K562 (cell line): ENCODE data around the gene SESN3.

ENCODE experiments used
- CREB1 ChIP-seq, 2 experiments: sonication (generic) in 1 of 2; formaldehyde crosslinking in 1 of 2; IDR thresholded peaks; 2 replicates each; pipeline versions ENCODE4 v1.6.1 to v1.8.0; 2012 to 2022; ENCODE audit warnings: inconsistent platforms in 1 of 2, mild to moderate bottlenecking in 1 of 2, missing genetic modification reagents in 1 of 2, moderate library complexity in 1 of 2
- DNMT1 ChIP-seq: fragments of 450-650 bp; IDR thresholded peaks from 2 replicates; pipeline ENCODE4 v1.6.1; 2016; ENCODE audit warnings: antibody characterized with exemption, mild to moderate bottlenecking
- EGR1 ChIP-seq: fragments of 450-650 bp; conservative IDR thresholded peaks from 2 replicates; pipeline ENCODE4 v1.6.1; 2017; ENCODE audit warnings: mild to moderate bottlenecking
- OTX1 ChIP-seq: fragments of 450-650 bp; formaldehyde crosslinking; IDR thresholded peaks from 2 replicates; pipeline ENCODE4 v1.4.0; 2022; ENCODE audit warnings: mild to moderate bottlenecking
- SPI1 ChIP-seq: IDR thresholded peaks from 2 replicates; pipeline ENCODE4 v1.6.1; 2011; ENCODE audit warnings: low read depth, low read length, control low read depth, borderline replicate concordance
- TF ChIP-seq, protein P1 (sequence below): sonication (generic); formaldehyde crosslinking; IDR thresholded peaks from 2 replicates; pipeline ENCODE4 v1.9.0; 2022; ENCODE audit warnings: mild to moderate bottlenecking, missing genetic modification reagents
- TF ChIP-seq, protein P2 (sequence below): fragments of 450-650 bp; IDR thresholded peaks from 2 replicates; pipeline ENCODE4 v1.6.1; 2018; ENCODE audit not compliant: partially characterized antibody
- TF ChIP-seq, protein P3 (sequence below), 3 experiments: IDR thresholded peaks in 2 of 3; conservative IDR thresholded peaks in 1 of 3; 2 replicates each; pipeline ENCODE4 v1.5.1; 2011 to 2012; ENCODE audit warnings: low read length in 3 of 3, mild to moderate bottlenecking in 3 of 3, control low read depth in 2 of 3, improper control_type of control experiment in 1 of 3, inconsistent platforms in 1 of 3, low read depth in 1 of 3, mixed read lengths in 1 of 3, moderate library complexity in 1 of 3; ENCODE audit not compliant: insufficient read depth in 2 of 3
- TF ChIP-seq, protein P4 (sequence below): fragments of 450-650 bp; conservative IDR thresholded peaks from 2 replicates; pipeline ENCODE4 v1.6.1; 2016; ENCODE audit warnings: missing genetic modification characterization, low read depth, mild to moderate bottlenecking, control low read depth, missing compliant biosample characterization
- TF ChIP-seq, protein P5 (sequence below): sonication (generic); formaldehyde crosslinking; IDR thresholded peaks from 2 replicates; pipeline ENCODE4 v1.8.0; 2022; ENCODE audit warnings: mild to moderate bottlenecking, low read depth, missing genetic modification reagents

DNA sequence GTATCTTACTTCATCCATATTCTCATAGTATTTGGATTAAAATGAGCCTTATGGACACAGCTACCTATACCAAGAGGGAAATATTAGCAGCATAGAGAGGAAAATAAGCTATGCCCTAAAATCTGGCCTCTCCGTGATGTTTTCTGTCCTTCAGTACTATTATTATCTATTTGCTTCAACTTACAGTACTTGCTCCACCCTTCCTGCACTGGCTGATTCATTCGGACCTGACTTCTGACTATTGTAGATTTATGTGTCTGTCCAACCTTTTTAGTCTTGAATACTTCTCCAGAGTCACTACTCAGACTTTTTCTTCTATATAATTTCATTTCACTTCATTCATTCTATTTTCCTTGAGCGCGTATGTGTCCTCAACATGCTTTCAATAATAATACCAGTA lies 45.1 kb upstream of the SESN3 start:
- TF ChIP-seq DNMT1 (no peak), EGR1 (no peak), OTX1 (CRISPR knock-in tag) (no peak), CREB1 (IDR thresholded peaks at IDR 0.05) (no peak), CREB1 (CRISPR knock-in tag; IDR thresholded peaks at IDR 0.05) (no peak), SPI1 (no peak)
- TF ChIP-seq, protein P1, sequence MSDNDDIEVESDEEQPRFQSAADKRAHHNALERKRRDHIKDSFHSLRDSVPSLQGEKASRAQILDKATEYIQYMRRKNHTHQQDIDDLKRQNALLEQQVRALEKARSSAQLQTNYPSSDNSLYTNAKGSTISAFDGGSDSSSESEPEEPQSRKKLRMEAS (CRISPR knock-in tag), result no peak
- TF ChIP-seq, protein P2, sequence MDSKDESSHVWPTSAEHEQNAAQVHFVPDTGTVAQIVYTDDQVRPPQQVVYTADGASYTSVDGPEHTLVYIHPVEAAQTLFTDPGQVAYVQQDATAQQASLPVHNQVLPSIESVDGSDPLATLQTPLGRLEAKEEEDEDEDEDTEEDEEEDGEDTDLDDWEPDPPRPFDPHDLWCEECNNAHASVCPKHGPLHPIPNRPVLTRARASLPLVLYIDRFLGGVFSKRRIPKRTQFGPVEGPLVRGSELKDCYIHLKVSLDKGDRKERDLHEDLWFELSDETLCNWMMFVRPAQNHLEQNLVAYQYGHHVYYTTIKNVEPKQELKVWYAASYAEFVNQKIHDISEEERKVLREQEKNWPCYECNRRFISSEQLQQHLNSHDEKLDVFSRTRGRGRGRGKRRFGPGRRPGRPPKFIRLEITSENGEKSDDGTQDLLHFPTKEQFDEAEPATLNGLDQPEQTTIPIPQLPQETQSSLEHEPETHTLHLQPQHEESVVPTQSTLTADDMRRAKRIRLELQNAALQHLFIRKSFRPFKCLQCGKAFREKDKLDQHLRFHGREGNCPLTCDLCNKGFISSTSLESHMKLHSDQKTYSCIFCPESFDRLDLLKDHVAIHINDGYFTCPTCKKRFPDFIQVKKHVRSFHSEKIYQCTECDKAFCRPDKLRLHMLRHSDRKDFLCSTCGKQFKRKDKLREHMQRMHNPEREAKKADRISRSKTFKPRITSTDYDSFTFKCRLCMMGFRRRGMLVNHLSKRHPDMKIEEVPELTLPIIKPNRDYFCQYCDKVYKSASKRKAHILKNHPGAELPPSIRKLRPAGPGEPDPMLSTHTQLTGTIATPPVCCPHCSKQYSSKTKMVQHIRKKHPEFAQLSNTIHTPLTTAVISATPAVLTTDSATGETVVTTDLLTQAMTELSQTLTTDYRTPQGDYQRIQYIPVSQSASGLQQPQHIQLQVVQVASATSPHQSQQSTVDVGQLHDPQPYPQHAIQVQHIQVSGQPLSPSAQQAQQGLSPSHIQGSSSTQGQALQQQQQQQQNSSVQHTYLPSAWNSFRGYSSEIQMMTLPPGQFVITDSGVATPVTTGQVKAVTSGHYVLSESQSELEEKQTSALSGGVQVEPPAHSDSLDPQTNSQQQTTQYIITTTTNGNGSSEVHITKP, result no peak
- TF ChIP-seq, protein P3, sequence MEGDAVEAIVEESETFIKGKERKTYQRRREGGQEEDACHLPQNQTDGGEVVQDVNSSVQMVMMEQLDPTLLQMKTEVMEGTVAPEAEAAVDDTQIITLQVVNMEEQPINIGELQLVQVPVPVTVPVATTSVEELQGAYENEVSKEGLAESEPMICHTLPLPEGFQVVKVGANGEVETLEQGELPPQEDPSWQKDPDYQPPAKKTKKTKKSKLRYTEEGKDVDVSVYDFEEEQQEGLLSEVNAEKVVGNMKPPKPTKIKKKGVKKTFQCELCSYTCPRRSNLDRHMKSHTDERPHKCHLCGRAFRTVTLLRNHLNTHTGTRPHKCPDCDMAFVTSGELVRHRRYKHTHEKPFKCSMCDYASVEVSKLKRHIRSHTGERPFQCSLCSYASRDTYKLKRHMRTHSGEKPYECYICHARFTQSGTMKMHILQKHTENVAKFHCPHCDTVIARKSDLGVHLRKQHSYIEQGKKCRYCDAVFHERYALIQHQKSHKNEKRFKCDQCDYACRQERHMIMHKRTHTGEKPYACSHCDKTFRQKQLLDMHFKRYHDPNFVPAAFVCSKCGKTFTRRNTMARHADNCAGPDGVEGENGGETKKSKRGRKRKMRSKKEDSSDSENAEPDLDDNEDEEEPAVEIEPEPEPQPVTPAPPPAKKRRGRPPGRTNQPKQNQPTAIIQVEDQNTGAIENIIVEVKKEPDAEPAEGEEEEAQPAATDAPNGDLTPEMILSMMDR (IDR thresholded peaks at IDR 0.05 in 2 of 3, conservative IDR thresholded peaks at IDR 0.05 in 1 of 3; ENCODE audit: insufficient read depth in 2 of 3, low read depth in 1 of 3, low read length in 3 of 3), result no peak
- TF ChIP-seq, protein P4, sequence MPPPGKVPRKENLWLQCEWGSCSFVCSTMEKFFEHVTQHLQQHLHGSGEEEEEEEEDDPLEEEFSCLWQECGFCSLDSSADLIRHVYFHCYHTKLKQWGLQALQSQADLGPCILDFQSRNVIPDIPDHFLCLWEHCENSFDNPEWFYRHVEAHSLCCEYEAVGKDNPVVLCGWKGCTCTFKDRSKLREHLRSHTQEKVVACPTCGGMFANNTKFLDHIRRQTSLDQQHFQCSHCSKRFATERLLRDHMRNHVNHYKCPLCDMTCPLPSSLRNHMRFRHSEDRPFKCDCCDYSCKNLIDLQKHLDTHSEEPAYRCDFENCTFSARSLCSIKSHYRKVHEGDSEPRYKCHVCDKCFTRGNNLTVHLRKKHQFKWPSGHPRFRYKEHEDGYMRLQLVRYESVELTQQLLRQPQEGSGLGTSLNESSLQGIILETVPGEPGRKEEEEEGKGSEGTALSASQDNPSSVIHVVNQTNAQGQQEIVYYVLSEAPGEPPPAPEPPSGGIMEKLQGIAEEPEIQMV (tag), result no peak
- TF ChIP-seq, protein P5, sequence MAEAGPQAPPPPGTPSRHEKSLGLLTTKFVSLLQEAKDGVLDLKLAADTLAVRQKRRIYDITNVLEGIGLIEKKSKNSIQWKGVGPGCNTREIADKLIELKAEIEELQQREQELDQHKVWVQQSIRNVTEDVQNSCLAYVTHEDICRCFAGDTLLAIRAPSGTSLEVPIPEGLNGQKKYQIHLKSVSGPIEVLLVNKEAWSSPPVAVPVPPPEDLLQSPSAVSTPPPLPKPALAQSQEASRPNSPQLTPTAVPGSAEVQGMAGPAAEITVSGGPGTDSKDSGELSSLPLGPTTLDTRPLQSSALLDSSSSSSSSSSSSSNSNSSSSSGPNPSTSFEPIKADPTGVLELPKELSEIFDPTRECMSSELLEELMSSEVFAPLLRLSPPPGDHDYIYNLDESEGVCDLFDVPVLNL (CRISPR knock-in tag), result no peak
